Activated naive CD4-positive, alpha-beta T cell treated with Interleukin-2 at 50 U/mL for 16 hours (primary cell): ENCODE results near the gene VWA5B1.

Source experiments
- DNase-seq: peaks from one replicate; pipeline ENCODE4 v3.0.0-alpha.2; 2020

VWA5B1 gene

GRCh38 chr1:20349971-20350370, 59.3 kb downstream of the VWA5B1 start:
- no peak for DNase-seq

GRCh38 chr1:20350421-20350820, 59.7 kb downstream of the VWA5B1 start:
- no peak for DNase-seq

DNA sequence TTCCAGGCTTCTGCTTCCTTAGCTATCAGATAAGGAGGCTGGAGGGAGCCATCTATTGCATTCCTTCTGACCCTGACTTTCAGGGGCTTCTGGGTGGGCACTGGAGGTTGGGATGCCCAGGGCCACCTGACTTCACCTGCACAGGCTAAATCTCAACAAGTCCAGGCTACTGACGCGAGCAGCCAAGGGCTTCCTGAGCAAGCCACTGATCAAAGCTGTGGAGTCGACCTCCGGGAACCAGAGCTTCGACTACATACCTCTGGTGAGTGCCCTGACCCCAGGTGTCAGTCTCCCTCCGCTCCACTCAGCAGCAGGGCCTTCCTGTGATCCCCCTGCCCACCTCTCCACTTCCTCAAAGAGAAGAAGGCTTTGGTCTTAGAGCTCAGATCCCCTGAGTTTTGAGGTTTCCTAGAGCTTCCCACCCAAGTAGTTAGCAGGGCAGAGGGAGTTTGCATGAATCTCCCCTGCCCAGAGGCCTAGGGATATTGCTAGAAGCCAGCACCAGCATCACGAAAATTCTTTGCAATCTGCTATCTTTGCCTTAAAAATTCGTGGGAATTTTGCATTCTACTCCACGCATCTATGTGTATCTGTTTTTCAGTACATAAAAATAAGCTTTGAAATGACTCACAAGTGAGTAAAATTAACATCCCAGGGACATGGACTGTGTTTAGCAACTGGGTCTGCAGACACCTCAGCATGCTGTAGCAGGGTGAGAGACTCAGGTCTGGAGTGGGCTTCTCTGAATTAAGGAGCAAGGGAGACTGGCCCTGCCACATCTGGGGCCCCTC, 61.4 kb downstream of the VWA5B1 start:
- no peak for DNase-seq

DNA sequence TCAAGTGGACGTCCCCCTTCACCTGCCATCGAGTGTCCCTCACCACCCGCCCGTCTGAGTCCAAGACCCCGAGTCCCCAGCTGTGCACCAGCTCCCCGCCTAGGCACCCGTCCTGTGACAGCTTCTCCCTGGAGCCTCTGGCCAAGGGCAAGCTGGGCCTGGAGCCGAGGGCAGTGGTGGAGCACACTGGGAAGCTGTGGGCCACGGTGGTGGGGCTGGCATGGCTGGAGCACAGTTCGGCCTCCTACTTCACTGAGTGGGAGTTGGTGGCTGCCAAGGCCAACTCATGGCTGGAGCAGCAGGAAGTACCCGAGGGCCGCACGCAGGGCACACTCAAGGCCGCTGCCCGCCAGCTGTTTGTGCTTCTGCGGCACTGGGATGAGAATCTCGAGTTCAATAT, 63.2 kb downstream of the VWA5B1 start:
- no peak for DNase-seq

GRCh38 chr1:20354610-20355009, 63.9 kb downstream of the VWA5B1 start:
- no peak for DNase-seq

DNA sequence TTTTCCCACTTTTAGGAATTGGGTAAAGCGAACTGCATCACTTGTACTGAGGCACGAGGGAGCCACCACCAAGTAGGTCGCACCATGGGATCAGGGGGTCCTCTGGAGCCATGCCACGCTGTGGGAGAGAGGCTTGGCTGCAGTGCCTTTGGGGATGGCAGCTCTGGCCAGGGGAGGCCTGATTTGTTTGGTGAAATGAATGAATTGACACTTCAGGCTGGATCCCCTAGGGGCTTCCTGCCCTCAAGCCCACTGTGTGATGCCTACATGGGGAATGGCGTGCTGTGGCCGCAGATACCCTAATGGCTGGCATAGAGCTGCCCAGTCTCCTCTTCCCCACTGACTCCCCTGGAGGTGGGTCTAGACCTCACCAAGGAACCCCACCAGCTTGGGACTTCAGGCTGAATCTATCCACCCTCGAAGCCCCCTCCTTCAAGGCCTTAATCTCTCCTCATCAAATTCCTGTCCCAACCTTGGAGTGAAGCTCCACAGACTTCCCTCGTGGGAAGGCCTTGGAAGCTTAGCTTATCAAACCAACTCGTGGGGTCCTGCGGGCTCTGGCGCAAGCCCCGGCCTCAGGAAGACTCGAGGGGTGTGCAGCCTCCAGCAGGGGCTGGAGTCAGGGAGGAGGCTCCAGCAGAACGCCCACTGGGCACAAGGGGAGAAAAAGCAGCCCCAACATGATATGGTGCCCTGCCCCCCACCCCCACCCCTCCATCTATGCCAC, 64.6 kb downstream of the VWA5B1 start:
- DNase-seq: no peak

DNA sequence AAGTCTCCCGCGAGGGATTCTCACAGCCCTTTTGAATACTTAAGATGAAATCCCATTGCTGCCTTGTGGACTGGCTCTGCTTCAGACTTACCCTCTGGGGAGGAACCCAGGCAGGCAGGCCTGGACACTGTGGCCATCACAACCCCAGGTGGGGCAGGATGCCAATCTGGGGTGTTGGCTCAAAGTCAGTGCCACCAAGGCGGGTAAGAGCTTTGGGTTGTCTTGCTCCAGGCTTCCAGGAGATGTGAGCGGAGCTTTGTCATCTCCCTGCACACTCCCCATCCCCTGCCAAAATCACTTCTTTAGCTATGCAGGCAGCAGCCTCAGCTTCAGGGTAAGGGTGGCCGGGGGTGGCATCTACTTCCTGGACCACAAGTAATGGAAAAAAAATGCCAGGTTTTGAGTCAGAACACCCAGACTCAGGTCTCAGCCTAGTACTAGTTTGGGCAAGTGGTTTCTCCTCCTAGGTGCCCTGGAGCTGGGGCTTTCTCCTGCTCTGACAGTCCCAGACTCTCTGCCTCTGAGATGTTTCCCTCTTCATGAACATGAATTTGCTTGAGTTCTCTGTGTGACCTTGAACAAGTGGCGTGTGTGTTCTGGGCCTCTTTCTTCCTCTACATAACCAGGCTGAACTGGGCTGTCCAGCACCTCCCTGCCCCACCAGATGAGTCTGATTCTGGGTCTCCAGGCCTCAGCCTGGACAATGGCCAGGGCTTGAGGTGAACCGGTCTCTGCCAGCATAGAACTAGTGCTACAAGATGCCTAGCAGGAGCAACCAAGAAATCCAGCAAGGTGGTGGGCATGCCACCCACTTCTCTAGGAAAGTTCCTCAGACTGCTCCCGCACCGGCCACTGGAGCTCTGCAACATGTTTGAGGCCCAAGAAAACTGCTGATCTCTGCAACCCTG, 65.4 kb downstream of the VWA5B1 start:
- no peak for DNase-seq

DNA sequence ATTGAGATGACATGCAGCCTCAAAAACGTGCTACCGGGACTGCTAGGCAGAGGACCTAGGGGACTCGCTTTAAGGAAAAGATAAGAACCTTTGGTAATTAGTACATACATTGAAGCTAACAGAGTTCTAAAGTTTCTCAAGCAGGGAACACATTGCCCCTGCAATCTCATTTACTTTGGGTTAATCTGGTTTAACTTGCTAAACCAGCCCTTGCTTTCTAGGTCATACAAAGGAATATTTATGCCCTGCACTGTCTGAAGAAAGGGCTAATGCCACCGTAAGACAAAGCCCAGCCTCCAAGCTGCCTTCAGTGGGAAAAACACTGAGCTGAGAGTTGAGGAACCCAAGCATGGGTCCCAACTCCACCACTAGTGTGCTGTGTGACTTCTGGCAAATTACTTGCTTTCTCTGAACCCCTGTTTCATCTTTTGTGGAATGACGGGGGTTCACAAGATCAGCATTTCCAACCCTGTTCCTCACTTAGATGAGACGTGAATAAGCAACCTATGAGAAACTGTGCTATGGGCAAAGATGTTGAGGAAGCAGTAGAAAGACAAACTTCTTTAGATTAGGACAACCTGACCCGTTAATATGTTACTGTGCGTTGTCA, 66.3 kb downstream of the VWA5B1 start:
- DNase-seq: no peak

DNA sequence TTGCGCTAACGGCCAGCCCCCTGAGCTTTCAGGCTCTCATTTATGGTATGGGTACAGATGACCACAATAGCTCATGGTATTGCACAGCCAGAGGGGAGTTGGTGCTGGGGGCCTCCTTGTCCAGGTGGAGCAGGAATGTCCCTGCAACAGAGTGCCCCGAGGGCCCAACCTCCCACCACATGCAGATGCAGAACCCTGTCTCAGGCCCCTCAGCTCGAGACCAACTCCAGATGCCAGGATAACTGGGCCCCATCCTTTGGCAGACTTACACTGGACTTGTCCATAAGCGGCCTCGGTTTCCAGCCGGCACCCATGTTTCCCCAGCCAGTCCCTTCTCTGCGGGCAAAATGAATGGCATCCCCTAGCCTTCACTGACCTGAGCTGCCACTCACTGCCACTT, 67.1 kb downstream of the VWA5B1 start:
- no peak for DNase-seq

DNA sequence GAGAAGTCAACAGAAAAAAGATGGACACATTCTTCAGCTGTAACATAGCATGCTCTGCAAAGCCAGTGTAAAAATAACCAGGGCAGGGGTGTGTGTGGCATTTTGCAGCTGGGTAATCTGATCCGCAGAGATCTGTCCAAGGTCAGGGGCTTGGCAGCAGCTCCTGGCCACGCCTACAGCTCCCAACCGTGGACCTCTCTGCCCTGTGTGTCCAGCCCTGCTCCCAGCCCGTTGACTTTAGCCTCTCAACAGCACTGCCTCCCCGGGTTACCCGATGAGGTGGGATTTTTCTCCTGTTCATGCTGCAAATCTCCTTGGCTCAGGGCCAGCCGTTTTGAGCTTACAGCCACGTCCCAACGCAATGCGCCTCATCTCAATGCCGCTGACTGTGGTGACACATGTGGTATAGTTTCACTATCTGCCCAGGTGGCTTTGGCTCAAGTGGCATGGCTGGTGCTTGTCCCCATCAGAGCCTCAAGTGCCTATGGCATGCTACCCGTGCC, 68.1 kb downstream of the VWA5B1 start:
- DNase-seq: no peak

DNA sequence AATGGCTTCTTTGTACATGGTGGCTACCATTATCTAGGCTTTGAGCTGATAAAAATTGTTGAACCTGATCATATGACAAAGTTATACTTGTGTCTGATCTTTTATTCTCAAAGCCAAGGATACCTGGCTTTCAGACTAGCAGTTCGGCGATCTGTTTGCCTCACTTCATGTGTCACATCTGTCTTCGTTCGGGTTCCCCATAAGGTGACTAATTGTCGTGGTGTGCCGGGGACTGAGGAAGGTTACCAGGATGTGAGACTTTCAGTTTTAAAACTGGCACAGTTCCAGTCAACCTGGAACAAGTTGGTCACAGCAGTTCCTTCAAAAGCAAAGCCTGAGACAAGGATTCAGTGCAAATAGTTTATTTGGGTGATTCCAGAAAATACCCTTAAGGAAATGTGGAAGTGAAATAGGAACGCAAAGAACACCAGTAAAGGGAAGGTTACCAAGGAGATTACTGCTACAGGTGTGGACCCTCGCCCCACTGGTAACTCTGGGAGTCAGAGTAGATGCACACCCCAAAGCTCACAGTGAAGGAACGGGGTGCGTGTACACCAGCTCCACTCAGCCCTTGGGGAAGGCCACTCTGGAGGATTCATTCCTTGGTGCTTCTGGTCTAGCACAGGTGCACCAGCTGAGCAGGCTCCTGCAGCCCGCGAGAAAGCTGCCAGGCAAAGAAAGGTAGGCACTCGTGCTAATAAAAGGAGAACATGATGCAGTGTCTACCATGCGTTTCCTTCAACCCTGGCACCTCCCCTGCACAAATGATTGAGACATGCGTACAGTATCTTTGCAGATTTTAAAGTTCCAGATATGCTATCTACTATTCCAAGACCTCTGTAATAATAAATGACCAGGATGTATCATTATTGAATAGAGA, 69.0 kb downstream of the VWA5B1 start:
- DNase-seq: peak; percentile 55

DNA sequence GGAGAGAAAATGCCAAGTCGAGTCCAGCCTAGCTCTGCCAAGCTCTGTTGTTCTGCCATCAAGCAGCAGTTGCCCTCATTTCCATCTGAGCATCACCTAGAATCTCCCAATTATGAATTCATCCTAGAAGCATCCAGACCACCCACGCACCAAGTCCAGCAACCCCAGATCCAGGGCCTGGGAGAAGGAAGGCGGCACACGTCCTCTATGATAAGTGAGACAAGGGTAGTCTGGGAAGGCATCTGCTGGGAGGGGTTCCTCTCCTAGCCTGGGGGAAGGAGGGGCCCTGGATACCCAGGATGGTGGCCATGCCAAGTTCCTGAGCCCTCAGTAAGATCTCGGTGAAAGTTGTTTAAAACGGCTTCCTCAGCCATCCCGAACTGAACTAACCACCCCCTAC, 70.7 kb downstream of the VWA5B1 start:
- no peak for DNase-seq

DNA sequence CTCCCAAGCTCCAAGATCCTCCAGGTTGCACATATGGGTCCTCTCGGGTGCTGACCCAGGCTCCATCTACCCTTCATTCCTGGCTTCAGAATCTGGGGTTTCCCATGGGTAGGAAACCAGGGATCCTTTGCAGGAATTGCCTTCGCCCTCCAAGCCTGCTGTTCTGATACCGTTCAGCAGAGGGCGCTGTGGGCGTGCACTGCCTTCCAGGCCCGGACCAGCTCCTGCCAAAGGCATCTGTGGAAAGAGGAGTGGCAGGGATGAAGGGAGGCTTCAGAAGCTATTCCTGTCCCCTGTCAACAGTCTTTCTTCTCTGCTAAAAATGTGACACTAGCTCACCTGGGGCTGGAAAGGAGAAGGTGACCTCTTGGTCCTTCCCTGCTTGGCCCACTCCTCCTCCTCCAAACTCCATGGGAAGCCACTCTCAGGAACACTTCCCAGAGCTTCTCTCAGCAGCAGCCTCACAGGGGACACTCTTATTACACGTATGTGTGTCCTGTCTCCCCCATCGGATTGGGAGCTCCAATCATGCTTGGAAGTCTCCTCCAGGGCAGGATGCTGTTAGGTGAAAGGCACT, 71.2 kb downstream of the VWA5B1 start:
- peak; percentile 17 for DNase-seq

DNA sequence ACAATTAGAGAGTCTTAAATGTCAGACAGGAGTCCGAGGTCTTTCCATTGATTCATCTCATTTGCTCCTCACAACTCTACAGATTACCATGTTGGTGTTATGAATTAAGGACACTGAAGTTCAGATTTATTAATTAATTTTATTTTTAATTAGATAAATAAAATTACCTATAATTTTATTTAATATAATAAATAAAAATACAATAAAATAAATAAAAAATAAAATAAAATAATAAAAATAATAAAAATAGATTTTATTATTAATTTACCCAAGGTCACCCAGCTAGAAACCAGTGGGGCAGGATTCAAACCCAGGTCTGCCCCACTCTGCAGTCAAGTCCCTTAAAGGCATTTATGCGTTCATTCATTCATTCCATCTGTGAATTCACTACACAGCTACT, 72.2 kb downstream of the VWA5B1 start:
- DNase-seq: no peak

DNA sequence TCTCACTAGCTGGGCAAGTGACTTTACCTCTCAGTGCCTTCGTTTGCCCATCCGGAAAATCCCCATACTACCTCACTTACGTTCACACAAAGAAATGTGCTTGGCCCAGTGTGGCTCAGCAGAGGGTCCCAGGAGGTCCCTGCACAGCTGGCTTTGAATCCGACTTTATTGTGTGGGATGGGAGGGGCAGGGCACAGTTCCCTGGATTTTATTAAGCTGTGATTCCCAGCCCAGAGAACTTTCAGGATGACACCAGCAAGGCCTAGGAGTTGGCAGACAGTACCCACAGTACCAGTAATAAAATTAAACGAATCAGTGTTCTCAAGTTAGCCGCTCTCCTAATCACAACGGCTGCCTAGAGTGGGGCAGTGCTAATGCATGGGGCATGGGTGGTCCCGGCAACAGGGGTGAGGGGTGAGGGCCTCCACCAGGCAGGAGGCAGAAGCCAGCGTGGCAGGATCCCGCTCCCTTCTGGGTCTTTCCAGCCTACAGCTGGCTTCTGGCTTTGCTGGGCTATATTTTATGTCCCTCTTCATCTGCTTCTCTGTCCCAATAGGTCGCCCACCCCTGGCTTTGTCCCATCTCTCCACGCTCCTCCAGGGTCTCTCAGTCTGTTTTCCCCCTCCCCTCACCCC, 74.9 kb downstream of the VWA5B1 start:
- no peak for DNase-seq

DNA sequence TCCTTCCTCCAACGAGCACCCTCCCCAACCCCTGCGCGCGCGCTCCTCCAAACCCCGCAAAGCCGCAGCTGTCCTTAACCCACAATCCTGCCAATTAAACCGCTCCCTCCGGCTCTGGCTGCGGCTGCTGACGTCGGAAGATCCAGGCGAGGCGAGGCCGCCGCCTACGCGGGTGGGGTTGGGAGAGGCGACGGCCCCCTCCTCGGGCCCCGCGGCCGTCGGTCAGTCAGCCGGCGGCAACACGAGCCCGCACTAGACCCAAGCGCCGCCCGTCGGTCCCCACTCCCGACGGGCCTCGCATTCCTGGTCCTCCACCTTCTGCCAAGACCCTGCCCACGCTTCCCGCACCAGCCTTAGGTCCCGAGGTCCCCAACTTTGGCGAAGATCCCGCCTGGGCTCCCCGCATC, 75.4 kb downstream of the VWA5B1 start:
- DNase-seq: no peak

DNA sequence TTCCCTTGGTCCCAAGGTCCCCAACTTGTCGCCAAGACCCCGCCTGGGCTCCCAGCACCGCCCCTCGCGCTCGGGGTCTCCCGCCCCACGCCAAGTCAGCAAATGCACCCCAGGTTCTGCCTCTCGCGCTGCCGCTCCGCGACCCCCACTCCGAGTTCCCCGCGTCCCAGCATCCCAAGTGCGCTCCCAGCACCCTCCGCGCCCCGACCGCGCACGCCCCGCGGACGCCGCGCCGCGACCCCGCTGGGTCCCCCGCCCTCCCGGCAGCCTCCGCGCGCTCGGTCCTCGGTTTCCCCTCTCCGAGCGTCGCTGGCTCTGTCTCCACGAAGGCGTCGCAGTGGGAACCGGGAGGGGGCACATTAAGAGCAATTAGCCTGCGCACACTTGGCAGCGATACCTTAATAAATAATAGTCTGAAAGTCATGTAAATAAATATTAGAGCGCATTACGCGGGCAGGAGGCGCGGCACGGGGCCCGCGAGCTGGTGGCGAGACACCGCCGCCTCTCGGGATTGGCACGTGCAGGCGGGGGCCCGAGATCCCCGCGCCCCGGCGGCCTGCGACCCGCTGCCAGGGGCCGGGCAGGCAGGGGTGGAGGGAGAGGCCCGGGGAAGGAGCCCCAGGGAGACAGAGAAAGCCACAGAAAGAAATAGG, 75.9 kb downstream of the VWA5B1 start:
- DNase-seq: no peak

GRCh38 chr1:20367116-20367585, 76.5 kb downstream of the VWA5B1 start:
- no peak for DNase-seq

GRCh38 chr1:20367626-20368025, 77.0 kb downstream of the VWA5B1 start:
- DNase-seq: no peak

DNA sequence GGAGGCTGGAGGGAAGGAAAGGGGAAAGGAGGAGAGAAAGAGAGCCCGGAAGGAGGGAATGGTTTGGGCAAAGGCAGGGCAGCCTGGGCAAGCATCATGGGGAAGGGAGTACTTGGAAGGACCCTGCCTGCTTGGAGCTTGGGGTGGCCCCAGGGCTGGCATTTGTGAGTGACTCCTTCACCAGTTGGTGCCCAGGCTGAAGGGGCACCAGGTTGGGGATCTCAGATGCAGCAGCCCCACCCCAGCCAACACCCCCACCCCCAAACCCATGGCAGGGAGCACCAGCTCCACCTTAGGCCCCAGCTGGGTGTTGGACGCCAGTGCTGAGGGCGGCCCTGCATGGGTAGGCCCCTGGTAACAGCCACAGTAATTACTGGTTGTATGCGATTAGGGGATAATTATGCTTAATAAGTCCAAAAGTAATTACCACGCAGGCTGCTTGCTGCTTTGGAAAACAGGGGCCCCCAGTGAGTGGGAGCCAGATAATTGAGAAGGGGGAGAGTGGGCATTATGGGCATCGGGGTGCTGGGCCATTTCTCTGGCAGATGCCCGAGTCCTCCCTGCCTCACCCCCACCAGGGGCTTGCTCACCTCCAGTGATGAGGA, 78.3 kb downstream of the VWA5B1 start:
- no peak for DNase-seq
